Measurements from ENCODE around the gene WNT2.

Gene WNT2

DNA sequence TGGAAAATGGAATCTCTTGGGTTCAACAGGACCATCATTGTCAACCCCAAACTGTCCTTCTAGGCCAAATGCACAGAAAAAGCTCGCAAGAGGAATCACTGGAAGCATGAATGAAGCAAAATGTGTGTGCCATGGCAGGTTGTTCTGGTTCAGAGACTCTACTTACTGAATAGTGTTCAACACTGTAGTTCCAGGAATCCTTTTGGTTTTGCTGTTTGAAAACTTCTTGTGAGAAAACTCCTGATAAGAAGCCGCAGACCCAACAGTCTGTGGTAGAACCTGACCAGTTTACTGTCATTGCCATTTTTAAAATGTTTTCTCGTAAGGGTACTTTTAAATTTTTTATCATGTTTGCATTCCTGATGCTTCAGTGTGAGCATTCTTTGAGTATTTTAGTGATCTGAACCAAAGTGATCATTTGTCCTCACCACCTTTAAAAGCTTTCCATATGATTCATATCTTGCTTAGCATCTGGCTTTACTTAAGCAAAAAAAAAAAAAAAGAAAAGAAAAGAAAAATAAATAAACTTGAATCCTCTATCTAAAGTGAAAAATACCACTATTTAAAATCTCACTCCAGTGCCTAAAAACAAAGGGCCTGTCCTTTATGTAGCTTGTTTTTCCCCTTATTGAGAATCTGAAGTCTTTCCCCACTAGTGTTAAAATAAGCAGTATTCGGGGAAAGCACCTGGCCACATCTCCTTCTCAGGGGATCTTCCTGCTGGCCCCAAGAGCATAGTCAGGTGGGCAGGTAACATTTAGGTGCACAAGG, 92.4 kb downstream of the WNT2 start:
- H3K4me3 ChIP-seq (ENCODE audit: low read length) = no peak overlapping the region
- TF ChIP-seq ZNF274 (IDR thresholded peaks at IDR 0.05; ENCODE audit: low read depth, low read length) = no peak

DNA sequence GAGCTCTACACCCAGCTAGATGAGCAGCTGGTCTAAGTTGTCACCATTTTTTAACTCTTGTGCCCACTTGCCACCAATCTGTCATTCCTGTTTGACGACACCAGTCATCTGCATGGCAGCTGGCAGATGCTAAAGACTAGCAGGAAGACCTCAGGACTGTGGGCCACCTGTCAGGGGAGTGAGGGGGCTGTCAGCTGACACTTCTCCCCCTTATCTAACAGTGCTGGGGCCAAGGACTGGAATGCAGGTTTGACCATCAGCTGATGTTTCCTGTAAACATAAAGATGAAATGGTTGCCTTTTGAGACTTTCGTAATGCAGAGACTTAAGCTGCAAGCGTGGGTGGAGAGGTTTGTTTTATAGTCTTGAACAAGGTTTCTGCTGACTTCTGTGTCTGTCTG, 93.5 kb downstream of the WNT2 start:
- no peak overlapping the region for H3K4me3 ChIP-seq (ENCODE audit: low read length)
- no peak for TF ChIP-seq ZNF274 (IDR thresholded peaks at IDR 0.05; ENCODE audit: low read depth, low read length)

DNA sequence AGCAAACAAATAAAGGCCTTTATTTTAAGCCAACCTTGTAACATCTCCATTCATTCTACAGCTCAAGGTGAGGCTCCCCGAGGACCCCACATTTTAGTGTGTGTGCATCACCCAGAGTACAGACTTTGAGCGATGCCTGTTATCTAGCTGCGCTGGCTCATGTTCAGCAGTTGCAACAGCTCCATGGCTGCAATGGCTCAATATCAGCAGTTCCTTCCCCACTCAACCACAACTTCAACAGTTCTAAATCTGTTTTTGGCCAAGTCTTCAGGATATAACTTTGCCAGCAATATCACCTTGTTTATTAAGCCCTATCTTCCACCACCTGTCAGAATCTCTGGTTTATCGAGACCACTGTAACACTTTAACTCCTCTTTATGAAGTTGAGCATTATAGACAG, 95.8 kb downstream of the WNT2 start:
- no peak overlapping the region for H3K4me3 ChIP-seq (ENCODE audit: low read length)
- TF ChIP-seq ZNF274 (IDR thresholded peaks at IDR 0.05; ENCODE audit: low read depth, low read length) = no peak

DNA sequence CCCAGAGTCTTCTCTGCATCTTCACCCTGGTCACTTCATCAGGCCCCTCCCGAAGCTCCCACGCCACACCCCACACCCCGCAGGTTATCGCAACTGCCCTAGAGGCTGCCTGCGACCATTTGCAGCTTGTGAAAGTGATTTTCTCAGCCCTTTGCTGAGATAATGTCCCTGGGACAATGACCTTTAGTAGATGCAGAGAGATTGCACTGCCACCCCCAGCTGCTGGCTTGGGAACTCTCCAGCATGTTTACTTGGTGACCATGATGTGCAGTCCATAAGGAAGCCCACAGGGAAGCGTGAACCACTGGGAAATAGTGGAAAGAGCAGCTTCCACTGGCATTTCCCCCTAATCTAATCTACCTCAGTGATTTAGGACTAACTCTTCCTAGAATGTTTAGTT, 97.3 kb downstream of the WNT2 start:
- no peak overlapping the region for H3K4me3 ChIP-seq (ENCODE audit: low read length)
- no peak for TF ChIP-seq ZNF274 (IDR thresholded peaks at IDR 0.05; ENCODE audit: low read depth, low read length)
